GM18519 (cell line): Measurements from ENCODE around the gene CDCA4.

ENCODE experiments used
- ATAC-seq: cut with Tn5 transposase; IDR thresholded peaks from one replicate; pipeline ENCODE4 v1.9.1; 2021; ENCODE audit warnings: mild to moderate bottlenecking, moderate library complexity; ENCODE audit not compliant: unreplicated experiment, low FRiP score

CDCA4 gene

GRCh38 chr14:105059035-105059924, 38.4 kb upstream of the CDCA4 start:
- no peak for ATAC-seq

DNA sequence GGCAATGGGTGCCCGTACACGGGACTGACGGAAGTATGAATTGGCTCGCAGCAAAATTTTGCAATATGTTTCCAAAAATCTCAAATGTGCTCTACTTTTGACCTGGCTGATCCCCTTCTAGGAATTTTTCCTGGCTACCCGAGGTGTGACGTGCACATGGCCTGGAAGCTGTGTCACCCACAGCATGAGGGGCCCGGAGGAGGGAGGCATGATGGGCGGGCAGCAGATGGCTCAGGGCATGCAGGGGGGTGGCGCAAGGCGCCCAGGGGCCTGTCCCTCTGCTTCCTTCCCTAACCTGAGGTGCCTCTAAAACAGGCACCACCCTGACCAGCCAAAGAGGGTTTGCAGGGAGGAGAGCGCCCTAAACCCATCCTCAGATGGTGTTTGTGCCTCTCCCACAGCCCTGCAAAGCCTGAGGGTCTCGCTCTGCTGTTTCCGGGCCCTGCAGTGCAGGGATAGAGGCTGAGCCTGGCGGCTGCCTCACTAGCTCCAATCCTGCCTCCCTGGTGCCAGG, 37.7 kb upstream of the CDCA4 start:
- ATAC-seq, result no peak

GRCh38 chr14:105056303-105056831, 35.5 kb upstream of the CDCA4 start:
- no peak for ATAC-seq

- no peak for ATAC-seq
These were observed 34.9 kb upstream of the CDCA4 start for GRCh38 chr14:105055736-105056302.

DNA sequence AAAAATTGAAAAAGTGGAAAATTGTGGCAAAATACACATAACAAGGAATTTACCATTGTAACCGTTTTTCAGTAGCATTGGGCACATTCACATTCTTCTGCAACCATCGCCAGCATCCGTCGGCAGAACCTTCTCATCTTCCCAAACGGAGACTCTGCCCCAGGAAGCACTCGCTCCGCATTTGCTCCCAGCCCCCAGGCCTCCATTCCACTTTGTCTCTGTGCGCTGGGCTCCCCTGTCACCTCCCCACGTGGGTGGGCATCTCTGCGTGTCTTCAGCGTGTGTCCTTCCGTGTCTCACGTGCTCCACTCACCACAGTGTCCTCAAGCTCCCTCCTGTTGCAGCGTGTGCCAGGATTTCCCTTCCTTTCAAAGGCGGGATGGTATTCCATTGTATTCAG, 34.5 kb upstream of the CDCA4 start:
- ATAC-seq, result no peak

- no peak for ATAC-seq
These were observed 33.1 kb upstream of the CDCA4 start for GRCh38 chr14:105053996-105054395.

- no peak for ATAC-seq
These were observed 32.5 kb upstream of the CDCA4 start for GRCh38 chr14:105053421-105053820.

GRCh38 chr14:105052110-105052458, 31.2 kb upstream of the CDCA4 start:
- ATAC-seq, result no peak

DNA sequence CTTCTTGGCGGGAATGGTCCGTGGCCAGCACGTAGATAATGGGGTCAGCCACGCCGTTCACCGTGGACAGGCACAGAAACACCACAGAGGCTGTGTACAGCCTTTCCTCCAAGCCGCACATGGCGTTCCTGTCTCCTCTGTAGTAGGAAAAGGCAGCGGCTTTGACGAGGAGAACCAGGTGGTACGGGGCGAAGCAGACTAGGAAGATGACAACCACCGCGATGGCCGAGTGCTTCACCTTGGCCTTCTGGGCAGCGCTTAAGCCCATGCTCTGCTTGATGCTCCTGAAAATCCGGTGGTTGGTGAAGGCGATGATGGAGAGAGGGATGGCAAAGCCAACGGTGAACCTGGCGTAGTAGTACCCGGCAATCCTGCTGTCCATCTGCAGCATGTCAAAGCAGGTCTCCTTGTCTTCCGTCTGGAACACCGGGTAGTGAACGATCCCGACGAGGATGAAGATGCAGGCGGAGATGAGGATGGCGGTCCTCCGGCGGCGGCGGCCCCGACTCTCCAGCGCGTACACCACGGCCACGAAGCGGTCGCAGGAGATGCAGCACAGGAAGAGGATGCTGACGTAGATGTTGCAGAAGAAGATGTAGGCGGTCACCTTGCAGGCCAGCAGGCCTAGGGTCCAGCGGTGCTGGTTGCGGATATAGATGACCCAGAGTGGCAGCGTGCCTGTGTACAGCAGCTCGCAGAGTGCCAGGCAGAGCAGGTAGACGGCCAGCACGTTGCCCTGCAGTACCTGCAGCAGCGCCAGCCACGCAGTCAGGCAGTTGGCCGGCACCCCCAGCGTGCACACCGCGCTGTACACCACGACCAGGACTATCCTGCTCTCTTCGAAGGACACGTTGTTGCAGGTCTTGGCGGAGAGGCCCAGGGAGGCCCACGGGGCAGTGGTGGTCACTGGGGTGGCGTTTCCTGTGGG, 30.6 kb upstream of the CDCA4 start:
- ATAC-seq, result no peak

- no peak for ATAC-seq
These were observed 29.6 kb upstream of the CDCA4 start for GRCh38 chr14:105050551-105050897.

DNA sequence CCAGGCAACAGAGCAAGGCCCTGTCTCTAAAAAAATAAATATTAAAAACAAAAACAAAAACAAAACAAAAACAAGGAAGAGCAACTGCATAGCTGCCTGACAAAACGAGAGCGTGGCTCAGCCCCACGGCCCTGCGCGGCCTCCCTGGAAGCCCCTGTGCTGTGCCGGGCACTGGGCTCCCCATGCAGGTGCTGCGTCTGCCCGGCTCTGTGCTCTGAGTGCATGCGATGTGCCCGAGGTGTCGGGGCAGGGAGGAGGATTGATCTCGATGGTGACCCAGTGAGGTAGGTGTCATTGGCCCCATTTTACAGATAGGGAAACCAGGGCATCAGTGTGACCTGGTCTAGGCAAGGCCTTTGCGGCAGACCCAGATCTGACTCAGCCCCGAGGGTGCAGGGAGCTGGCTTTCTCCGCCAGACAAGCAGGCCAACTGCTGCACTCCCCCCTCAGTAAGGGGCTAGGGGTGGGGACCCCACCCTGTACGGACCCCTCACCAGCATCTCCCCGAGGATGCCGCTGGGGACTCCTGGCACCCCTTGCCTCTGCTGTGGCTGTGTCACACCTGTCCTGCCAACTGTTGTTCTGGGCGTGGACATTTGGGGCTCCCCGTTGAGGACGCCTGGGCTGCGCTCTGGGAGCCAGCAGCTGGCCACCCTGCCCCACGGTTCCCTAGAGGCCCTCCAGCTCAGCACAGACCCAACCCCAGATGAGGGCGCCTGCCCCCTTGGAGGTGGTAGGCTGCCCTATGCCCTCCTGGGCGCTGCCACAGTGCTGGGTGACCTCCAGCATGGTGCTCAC, 29.1 kb upstream of the CDCA4 start:
- no peak for ATAC-seq

DNA sequence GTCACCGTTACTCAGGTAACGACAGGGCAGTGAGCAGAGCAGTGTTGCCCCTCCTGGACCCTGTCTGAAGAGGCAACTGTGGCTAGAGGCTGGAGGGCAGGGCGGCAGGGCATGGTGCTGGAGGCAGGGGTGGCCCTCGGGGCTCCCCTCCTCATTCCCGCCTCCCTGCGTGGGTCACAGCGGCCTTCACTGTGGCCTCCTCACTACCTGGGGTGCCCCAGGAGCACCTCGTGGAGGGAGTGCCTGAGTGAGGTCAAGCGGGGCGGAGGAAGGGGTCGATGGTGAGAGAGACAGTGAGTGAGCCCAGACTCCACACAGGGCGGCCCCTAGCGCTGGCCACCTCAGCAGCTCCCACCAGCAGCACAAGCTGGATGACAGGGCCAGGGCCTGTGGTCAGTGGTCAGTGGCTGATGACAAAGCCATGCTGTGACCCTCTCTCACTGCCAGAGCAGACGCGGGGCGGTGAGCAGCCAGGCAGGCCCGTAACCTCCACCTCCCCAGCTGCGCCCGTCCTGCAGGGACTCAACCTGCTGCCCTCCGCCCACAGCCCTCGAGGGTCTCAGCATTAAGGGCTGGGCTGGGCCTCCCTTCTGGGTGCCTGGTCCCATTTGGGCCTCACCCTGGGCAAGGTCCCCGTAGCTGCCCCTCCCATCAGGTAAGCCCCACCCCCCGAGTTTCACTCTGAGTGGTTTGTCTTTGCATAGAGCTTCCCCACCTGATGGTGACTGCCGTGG, 26.6 kb upstream of the CDCA4 start:
- no peak for ATAC-seq

- ATAC-seq, result no peak
These were observed 26.0 kb upstream of the CDCA4 start for GRCh38 chr14:105046891-105047282.

DNA sequence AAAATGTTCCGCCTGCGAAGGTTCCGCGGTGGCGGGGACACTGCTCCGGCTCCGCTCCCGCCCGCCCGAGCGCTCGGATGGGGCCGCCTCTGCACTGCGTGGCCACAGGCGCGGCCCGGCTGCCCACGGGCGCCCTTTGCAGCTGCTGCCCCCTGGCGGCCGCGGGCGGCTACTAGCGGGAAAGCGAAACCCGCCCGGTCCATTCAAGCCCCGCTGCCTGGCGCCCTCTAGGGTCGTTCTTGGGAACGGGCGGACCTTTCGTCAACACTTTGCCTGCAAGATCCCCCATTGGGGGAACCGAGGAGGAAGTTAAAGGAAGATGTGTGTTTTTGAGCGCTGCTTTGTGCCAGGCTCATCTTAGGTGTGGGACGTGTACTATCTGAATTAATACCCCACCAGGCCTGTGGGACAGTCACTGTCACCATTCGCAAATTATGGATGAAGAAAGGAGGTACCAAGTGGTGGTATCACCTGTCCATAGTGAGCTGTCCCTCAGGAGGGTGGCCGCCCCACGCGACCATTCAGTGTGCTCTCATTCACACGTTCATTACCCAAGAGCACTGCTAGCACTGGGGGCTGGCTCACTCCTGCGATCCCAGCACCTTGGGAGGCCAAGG, 24.9 kb upstream of the CDCA4 start:
- ATAC-seq, result peak; percentile 37

- no peak for ATAC-seq
These were observed 22.8 kb upstream of the CDCA4 start for GRCh38 chr14:105043641-105044040.

DNA sequence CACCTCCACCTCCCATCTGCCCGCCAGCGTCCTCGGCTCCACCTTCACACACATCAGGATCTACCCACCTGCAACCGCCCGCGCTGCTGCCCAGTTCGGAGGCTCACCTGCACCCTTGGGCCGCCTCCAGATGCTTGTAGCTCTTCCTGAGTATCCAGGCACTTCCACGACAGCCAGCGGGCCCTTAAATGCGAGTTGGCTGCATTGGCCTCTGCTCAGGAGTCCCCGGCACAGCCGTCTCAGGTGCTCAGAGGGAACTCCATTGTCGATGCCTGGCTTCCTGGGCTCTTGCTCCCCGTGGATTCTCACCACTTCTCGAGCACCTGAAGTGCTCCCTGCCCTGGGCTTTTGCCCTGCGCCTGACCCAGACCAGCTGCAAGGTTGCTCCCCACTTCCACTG, 21.9 kb upstream of the CDCA4 start:
- ATAC-seq, result no peak

GRCh38 chr14:105041841-105042765, 21.2 kb upstream of the CDCA4 start:
- ATAC-seq, result no peak
